HEK293 (cell line): Measurements from ENCODE around the gene BTBD7.

Experiments
- CTCF ChIA-PET: fragments of 350-600 bp; formaldehyde crosslinking; extraction: SDS; loops from one replicate; lab custom pipeline; 2021; ENCODE audit warnings: antibody characterized with exemption; lab: Yijun Ruan, JAX
- POLR2A ChIA-PET: fragments of 300-600 bp; formaldehyde crosslinking; extraction: SDS; loops from one replicate; lab custom pipeline; 2020; ENCODE audit warnings: antibody characterized with exemption, inconsistent platforms; lab: Yijun Ruan, JAX
- H3K27ac ChIP-seq: fragments of 200-500 bp; sonication (Bioruptor generic); 2 replicates; pipeline ENCODE4 v1.5.1; 2014; ENCODE audit warnings: low read depth, low read length, control low read depth, inconsistent platforms; ENCODE audit errors: extremely low read depth
- H3K36me3 ChIP-seq, 2 experiments: fragments of 200-500 bp in 1 of 2; sonication (Bioruptor generic) in 1 of 2; 1 replicate in 1 of 2; 2 replicates in 1 of 2; pipeline ENCODE4 v1.5.1; 2014 to 2017; ENCODE audit warnings: inconsistent platforms in 2 of 2, low read length in 2 of 2; ENCODE audit not compliant: control insufficient read depth in 2 of 2, insufficient read depth in 1 of 2
- H3K4me1 ChIP-seq: fragments of 200-500 bp; sonication (Bioruptor generic); 2 replicates; pipeline ENCODE4 v1.5.1; 2014; ENCODE audit warnings: mild to moderate bottlenecking, low read length, inconsistent platforms; ENCODE audit not compliant: control insufficient read depth, insufficient read depth
- H3K4me3 ChIP-seq: 2 replicates; pipeline ENCODE4 v1.5.1; 2011; ENCODE audit warnings: low read depth, mild to moderate bottlenecking, control low read depth, low read length, moderate library complexity
- H3K9me3 ChIP-seq: fragments of 200-500 bp; sonication (Bioruptor generic); 2 replicates; pipeline ENCODE4 v1.5.1; 2014; ENCODE audit warnings: low read depth, low read length, inconsistent platforms; ENCODE audit not compliant: control insufficient read depth, insufficient read depth
- BCL11B ChIP-seq: fragments of 450-650 bp; formaldehyde crosslinking; IDR thresholded peaks from 2 replicates; pipeline ENCODE4 v1.5.1; 2016; ENCODE audit warnings: low read depth, missing biosample characterization, missing genetic modification characterization
- GLI2 ChIP-seq: fragments of 450-650 bp; formaldehyde crosslinking; IDR thresholded peaks from 2 replicates; pipeline ENCODE4; 2017; ENCODE audit warnings: missing biosample characterization, missing genetic modification characterization, low read depth, borderline replicate concordance
- GLIS1 ChIP-seq: fragments of 450-650 bp; formaldehyde crosslinking; IDR thresholded peaks from 2 replicates; pipeline ENCODE4 v1.5.1; 2016; ENCODE audit warnings: missing biosample characterization, missing genetic modification characterization
- KLF17 ChIP-seq: fragments of 450-650 bp; formaldehyde crosslinking; IDR thresholded peaks from 2 replicates; pipeline ENCODE4 v1.5.1; 2016; ENCODE audit warnings: missing biosample characterization, missing genetic modification characterization
- MZF1 ChIP-seq: fragments of 450-650 bp; formaldehyde crosslinking; IDR thresholded peaks from 2 replicates; pipeline ENCODE4 v1.5.1; 2017; ENCODE audit warnings: missing biosample characterization, missing genetic modification characterization, borderline replicate concordance
- SP3 ChIP-seq: fragments of 450-650 bp; formaldehyde crosslinking; IDR thresholded peaks from 2 replicates; pipeline ENCODE4 v1.5.1; 2016; ENCODE audit warnings: missing biosample characterization, missing genetic modification characterization
- TRIM28 ChIP-seq: IDR thresholded peaks from 2 replicates; pipeline ENCODE4 v1.6.1; 2011; ENCODE audit warnings: low read length, control low read depth, borderline replicate concordance
- ZBTB1 ChIP-seq: fragments of 450-650 bp; formaldehyde crosslinking; IDR thresholded peaks from 2 replicates; pipeline ENCODE4 v1.5.1; 2016; ENCODE audit warnings: missing biosample characterization, missing genetic modification characterization
- ZBTB10 ChIP-seq: fragments of 450-650 bp; formaldehyde crosslinking; IDR thresholded peaks from 2 replicates; pipeline ENCODE4 v1.5.1; 2016; ENCODE audit warnings: missing biosample characterization, missing genetic modification characterization
- ZBTB48 ChIP-seq: fragments of 450-650 bp; formaldehyde crosslinking; IDR thresholded peaks from 2 replicates; pipeline ENCODE4 v1.5.1; 2016; ENCODE audit warnings: missing biosample characterization, missing genetic modification characterization
- ZFP37 ChIP-seq: fragments of 450-650 bp; formaldehyde crosslinking; IDR thresholded peaks from 2 replicates; pipeline ENCODE4 v1.5.1; 2016; ENCODE audit warnings: missing biosample characterization, missing genetic modification characterization
- ZFP69B ChIP-seq: fragments of 450-650 bp; formaldehyde crosslinking; IDR thresholded peaks from 2 replicates; pipeline ENCODE4 v1.5.1; 2016; ENCODE audit warnings: missing biosample characterization, missing genetic modification characterization
- ZNF146 ChIP-seq: fragments of 450-650 bp; formaldehyde crosslinking; IDR thresholded peaks from 2 replicates; pipeline ENCODE4 v1.5.1; 2016; ENCODE audit warnings: missing biosample characterization, missing genetic modification characterization
- ZNF157 ChIP-seq: fragments of 450-650 bp; formaldehyde crosslinking; IDR thresholded peaks from 2 replicates; pipeline ENCODE4 v1.5.1; 2016; ENCODE audit warnings: missing biosample characterization, missing genetic modification characterization
- ZNF169 ChIP-seq: fragments of 450-650 bp; formaldehyde crosslinking; IDR thresholded peaks from 2 replicates; pipeline ENCODE4 v1.5.1; 2016; ENCODE audit warnings: missing biosample characterization, missing genetic modification characterization
- ZNF174 ChIP-seq: fragments of 450-650 bp; formaldehyde crosslinking; IDR thresholded peaks from 2 replicates; pipeline ENCODE4 v1.5.0; 2017; ENCODE audit warnings: missing biosample characterization, mild to moderate bottlenecking, missing genetic modification characterization
- ZNF175 ChIP-seq: fragments of 450-650 bp; formaldehyde crosslinking; IDR thresholded peaks from 2 replicates; pipeline ENCODE4 v1.5.1; 2016; ENCODE audit warnings: missing biosample characterization, missing genetic modification characterization
- ZNF184 ChIP-seq: fragments of 450-650 bp; IDR thresholded peaks from 2 replicates; pipeline ENCODE4 v1.5.1; 2018; ENCODE audit warnings: missing biosample characterization, mild to moderate bottlenecking, missing genetic modification characterization
- ZNF19 ChIP-seq: fragments of 450-650 bp; formaldehyde crosslinking; IDR thresholded peaks from 2 replicates; pipeline ENCODE4; 2016; ENCODE audit warnings: missing biosample characterization, missing genetic modification characterization, low read depth
- ZNF223 ChIP-seq: fragments of 450-650 bp; formaldehyde crosslinking; IDR thresholded peaks from 2 replicates; pipeline ENCODE4 v1.5.1; 2016; ENCODE audit warnings: missing biosample characterization, missing genetic modification characterization
- ZNF239 ChIP-seq: fragments of 450-650 bp; formaldehyde crosslinking; IDR thresholded peaks from 2 replicates; pipeline ENCODE4 v1.5.1; 2016; ENCODE audit warnings: missing biosample characterization, missing genetic modification characterization
- ZNF24 ChIP-seq: fragments of 450-650 bp; formaldehyde crosslinking; IDR thresholded peaks from 2 replicates; pipeline ENCODE4 v1.5.1; 2016; ENCODE audit warnings: missing biosample characterization, missing genetic modification characterization
- ZNF26 ChIP-seq: fragments of 450-650 bp; formaldehyde crosslinking; IDR thresholded peaks from 2 replicates; pipeline ENCODE4 v1.5.1; 2016; ENCODE audit warnings: missing biosample characterization, missing genetic modification characterization
- ZNF274 ChIP-seq, 2 experiments: fragments of 200-500 bp in 1 of 2; fragments of 450-650 bp in 1 of 2; sonication (Bioruptor generic) in 1 of 2; formaldehyde crosslinking in 1 of 2; IDR thresholded peaks; 2 replicates each; pipeline versions ENCODE4 v1.5.1 to v1.6.1; 2014 to 2016; ENCODE audit warnings: borderline replicate concordance in 1 of 2, inconsistent platforms in 1 of 2, low read length in 1 of 2, missing biosample characterization in 1 of 2, missing genetic modification characterization in 1 of 2
- ZNF292 ChIP-seq: fragments of 450-650 bp; formaldehyde crosslinking; IDR thresholded peaks from 2 replicates; pipeline ENCODE4 v1.5.1; 2016; ENCODE audit warnings: low read depth, missing biosample characterization, missing genetic modification characterization, borderline replicate concordance
- ZNF423 ChIP-seq: fragments of 450-650 bp; formaldehyde crosslinking; IDR thresholded peaks from 2 replicates; pipeline ENCODE4 v1.5.1; 2016; ENCODE audit warnings: missing biosample characterization, missing genetic modification characterization
- ZNF426 ChIP-seq: fragments of 450-650 bp; formaldehyde crosslinking; IDR thresholded peaks from 2 replicates; pipeline ENCODE4 v1.5.1; 2017; ENCODE audit warnings: missing biosample characterization, missing genetic modification characterization, mild to moderate bottlenecking, inconsistent platforms, moderate library complexity
- ZNF473 ChIP-seq: fragments of 450-650 bp; formaldehyde crosslinking; IDR thresholded peaks from 2 replicates; pipeline ENCODE4 v1.5.1; 2017; ENCODE audit warnings: missing biosample characterization, missing genetic modification characterization
- ZNF621 ChIP-seq: fragments of 450-650 bp; formaldehyde crosslinking; IDR thresholded peaks from 2 replicates; pipeline ENCODE4 v1.5.1; 2017; ENCODE audit warnings: missing biosample characterization, missing genetic modification characterization
- ZNF777 ChIP-seq: fragments of 450-650 bp; formaldehyde crosslinking; IDR thresholded peaks from 2 replicates; pipeline ENCODE4 v1.5.1; 2017; ENCODE audit warnings: missing biosample characterization, missing genetic modification characterization, borderline replicate concordance
- ZNF830 ChIP-seq: fragments of 450-650 bp; IDR thresholded peaks from 2 replicates; pipeline ENCODE4 v1.5.0; 2018; ENCODE audit warnings: missing biosample characterization, missing genetic modification characterization, low read depth, mild to moderate bottlenecking, moderate library complexity
- ZSCAN30 ChIP-seq: fragments of 450-650 bp; IDR thresholded peaks from 2 replicates; pipeline ENCODE4 v1.5.1; 2018; ENCODE audit warnings: missing biosample characterization, mild to moderate bottlenecking, missing genetic modification characterization, moderate library complexity

BTBD7 gene

GRCh38 chr14:93267149-93267711, 65.6 kb downstream of the BTBD7 start:
- no peak overlapping the region for H3K4me3 ChIP-seq
- H3K4me1 ChIP-seq: no peaks in the 10 kb centered on the region
- CTCF ChIA-PET: interaction anchor here (0.6 to 1.0 kb wide), 2 partner anchors 63 to 153 kb away, joined by 3 to 4 read pairs; no protein-coding TSS in a partner anchor
- TF ChIP-seq ZNF24 (tag by site-specific recombination) (no peak), ZNF292 (tag by site-specific recombination) (no peak), ZFP69B (no peak), GLI2 (tag by site-specific recombination) (no peak), ZBTB1 (tag by site-specific recombination) (no peak), ZNF175 (tag by site-specific recombination) (no peak), ZNF19 (tag by site-specific recombination) (no peak), MZF1 (tag by site-specific recombination) (no peak), ZNF239 (tag by site-specific recombination) (no peak), ZSCAN30 (tag by site-specific recombination) (no peak), ZBTB48 (tag by site-specific recombination) (no peak), ZNF174 (tag by site-specific recombination) (no peak), ZNF473 (tag by site-specific recombination) (no peak), ZNF223 (tag by site-specific recombination) (no peak)
- POLR2A ChIA-PET: no interaction called here
- H3K9me3 ChIP-seq: no peaks in the 10 kb centered on the region
- H3K27ac ChIP-seq: no peak overlapping the region
- H3K36me3 ChIP-seq: peaks cover 0 to 13% of the 10 kb centered on the region in 2 experiments; a peak in 2 of 3 replicates

GRCh38 chr14:93266127-93266526, 66.7 kb downstream of the BTBD7 start:
- Histone ChIP-seq H3K9me3 (no peaks in the 10 kb centered on the region), H3K36me3 (peaks cover 0 to 13% of the 10 kb centered on the region in 2 experiments; a peak in 1 of 3 replicates), H3K4me1 (no peaks in the 10 kb centered on the region), H3K4me3 (no peak overlapping the region), H3K27ac (no peak overlapping the region)
- ChIA-PET POLR2A (no interaction called here), CTCF (no interaction called here)
- TF ChIP-seq SP3 (tag by site-specific recombination): no peak
- no peak for TF ChIP-seq ZNF274 (IDR thresholded peaks at IDR 0.05; ENCODE audit: low read length)
- TF ChIP-seq ZNF274 (tag by site-specific recombination; IDR thresholded peaks at IDR 0.05; ENCODE audit: borderline replicate concordance): no peak
- no peak for TF ChIP-seq ZNF26
- no peak for TF ChIP-seq ZNF184 (tag by site-specific recombination)
- no peak for TF ChIP-seq GLIS1 (tag by site-specific recombination)
- no peak for TF ChIP-seq TRIM28
- TF ChIP-seq ZNF426: no peak
- TF ChIP-seq ZBTB48 (tag by site-specific recombination): no peak
- TF ChIP-seq ZNF146 (tag by site-specific recombination): no peak
- no peak for TF ChIP-seq ZNF157
- TF ChIP-seq ZFP37 (tag by site-specific recombination): no peak
- no peak for TF ChIP-seq KLF17 (tag by site-specific recombination)
- TF ChIP-seq BCL11B (tag by site-specific recombination): no peak
- no peak for TF ChIP-seq ZNF169 (tag by site-specific recombination)
- no peak for TF ChIP-seq ZNF830 (tag by site-specific recombination)
- no peak for TF ChIP-seq ZNF777 (tag by site-specific recombination)
- no peak for TF ChIP-seq ZBTB10
- no peak for TF ChIP-seq ZNF423 (tag by site-specific recombination)
- no peak for TF ChIP-seq ZNF621 (tag by site-specific recombination)
